HepG2 (cell line): ENCODE data around the gene CCDC124. TPM values are rescaled to one million over a fixed set of nuclear protein-coding genes. Genes with fewer than 3 reads are reported as not detected.

Experiments used
- ATAC-seq: fragments of 200-7000 bp; cut with Tn5 transposase; 3 replicates; pipeline ENCODE4 v1.9.1; 2020; ENCODE audit warnings: mild to moderate bottlenecking, moderate library complexity
- BruUV-seq: library from RNA; stranded (reverse); fragments of 400-500 nt; replicated peaks from 2 replicates; lab custom pipeline; 2021; lab: Mats Ljungman, UMichigan
- CTCF ChIA-PET: fragments of 300-600 bp; formaldehyde crosslinking; extraction: SDS; loops from one replicate; lab custom pipeline; 2021; ENCODE audit warnings: low total read pairs, inconsistent platforms, low intra/inter-chr PET ratio; lab: Yijun Ruan, JAX
- POLR2A ChIA-PET: fragments of 350-600 bp; sonication (Branson Sonifier 250); formaldehyde crosslinking; loops from one replicate; lab custom pipeline; 2020; ENCODE audit warnings: antibody characterized with exemption, inconsistent platforms; lab: Yijun Ruan, JAX
- DNase-seq: peaks from one replicate; pipeline ENCODE4 v3.0.0-alpha.2; 2015; ENCODE audit warnings: low spot score
- FAIRE-seq: peaks from 3 replicates; lab custom pipeline; 2011; peaks lifted over from hg19 to GRCh38; lab: Jason Lieb, UNC
- H2AFZ ChIP-seq: one replicate; pipeline ENCODE4 v1.6.1; 2011; ENCODE audit warnings: low read length, inconsistent platforms
- H3K27ac ChIP-seq: fragments of 300-600 bp; 3 replicates; pipeline ENCODE4 v1.8.0; 2011; ENCODE audit warnings: mixed run types, mild to moderate bottlenecking, mixed read lengths, low read length, inconsistent platforms; ENCODE audit not compliant: insufficient read depth; ENCODE audit errors: extremely low read length
- H3K27me3 ChIP-seq, 2 experiments: fragments of 200-600 bp in 1 of 2; 2 replicates in 1 of 2; 3 replicates in 1 of 2; pipeline versions ENCODE4 v1.6.0 to v1.8.0; 2011; ENCODE audit warnings: low read length in 2 of 2, mild to moderate bottlenecking in 2 of 2, moderate library complexity in 2 of 2, inconsistent platforms in 1 of 2; ENCODE audit not compliant: insufficient read depth in 2 of 2, control insufficient read depth in 1 of 2
- H3K36me3 ChIP-seq, 2 experiments: fragments of 200-600 bp in 1 of 2; replicated peaks in 1 of 2; 2 replicates in 1 of 2; 3 replicates in 1 of 2; pipeline versions ENCODE4 v1.5.1 to v1.8.0; 2011; ENCODE audit warnings: low read length in 2 of 2, inconsistent platforms in 1 of 2; ENCODE audit not compliant: insufficient read depth in 2 of 2, control insufficient read depth in 1 of 2
- H3K4me1 ChIP-seq: 2 replicates; pipeline ENCODE4 v1.5.1; 2012; ENCODE audit warnings: low read length, inconsistent platforms; ENCODE audit not compliant: insufficient read depth
- H3K4me2 ChIP-seq: 2 replicates; pipeline ENCODE4 v1.6.0; 2011; ENCODE audit warnings: low read depth, low read length, inconsistent platforms
- H3K4me3 ChIP-seq, 3 experiments: fragments of 200-600 bp in 1 of 3; sonication (generic), shearing (Covaris generic) in 1 of 3; replicated peaks in 1 of 3; 2 replicates each; pipeline ENCODE4 v1.5.1; 2011 to 2016; ENCODE audit warnings: low read length in 3 of 3, inconsistent platforms in 2 of 3, low read depth in 2 of 3, mild to moderate bottlenecking in 2 of 3, control low read depth in 1 of 3, mixed read lengths in 1 of 3; ENCODE audit not compliant: insufficient read depth in 1 of 3
- H3K79me2 ChIP-seq: one replicate; pipeline ENCODE4 v1.6.1; 2011; ENCODE audit warnings: low read length, inconsistent platforms; ENCODE audit not compliant: insufficient read depth
- H3K9ac ChIP-seq: 2 replicates; pipeline ENCODE4 v1.6.0; 2011; ENCODE audit warnings: mild to moderate bottlenecking, low read depth, low read length, inconsistent platforms; ENCODE audit not compliant: insufficient read depth
- H3K9me3 ChIP-seq: 2 replicates; pipeline ENCODE4 v1.5.1; 2012; ENCODE audit warnings: mild to moderate bottlenecking, low read length
- H4K20me1 ChIP-seq: 2 replicates; pipeline ENCODE4 v1.6.0; 2011; ENCODE audit warnings: inconsistent platforms, mild to moderate bottlenecking, low read length, moderate library complexity; ENCODE audit not compliant: insufficient read depth
- AHR ChIP-seq: IDR thresholded peaks from 2 replicates; pipeline ENCODE4 v1.6.1; 2018; ENCODE audit warnings: missing genetic modification reagents, missing compliant biosample characterization
- CREB1 ChIP-seq, 2 experiments: fragments of 450-650 bp in 1 of 2; IDR thresholded peaks; 2 replicates each; pipeline ENCODE4 v1.6.1; 2016 to 2017; ENCODE audit warnings: control low read depth in 1 of 2, mild to moderate bottlenecking in 1 of 2, missing compliant biosample characterization in 1 of 2, missing genetic modification characterization in 1 of 2
- FIP1L1 ChIP-seq: fragments of 200-400 bp; formaldehyde crosslinking; IDR thresholded peaks from 2 replicates; pipeline ENCODE4 v1.6.1; 2018; ENCODE audit warnings: low read depth, mild to moderate bottlenecking, low read length, moderate library complexity, borderline replicate concordance; ENCODE audit not compliant: insufficient read depth
- ZNF207 ChIP-seq: fragments of 450-650 bp; IDR thresholded peaks from 2 replicates; pipeline ENCODE4 v1.6.1; 2016; ENCODE audit warnings: antibody characterized with exemption, borderline replicate concordance
- WGBS: methylation state at CpG from one replicate; pipeline ENCODE4 v1.1.6; 2017; ENCODE audit warnings: low lambda C conversion rate; 5-methylcytosine and 5-hydroxymethylcytosine counted together
- in situ Hi-C: cut with HindIII; loops from 2 replicates; pipeline ENCODE4 v1.10.0; 2017; ENCODE audit warnings: low pct_unique_long_range_greater_than_20kb; ENCODE audit not compliant: extremely low pct_ligation_motif_present
- intact Hi-C: fragments of 100-400 bp; cut with micrococcal nuclease; formaldehyde crosslinking; loops from one replicate; pipeline ENCODE4 v1.10.0; 2022; ENCODE audit not compliant: unreplicated experiment
- polyA plus RNA-seq, 8 experiments: library from polyadenylated mRNA; depleted of rRNA in 3 of 8; stranded (reverse) in 7 of 8; unstranded in 1 of 8; fragments of >200 nt; fragmentation: Illumina TruSeq in 4 of 8; extraction: Trizol in 4 of 8; gene quantifications; 2 replicates each; pipeline versions ENCODE4 v1.2.1 to v1.2.3, GENCODE V29; 2011 to 2016; ENCODE audit warnings: low read depth in 4 of 8, missing spikeins in 1 of 8, mixed read lengths in 1 of 8; ENCODE audit not compliant: insufficient read depth in 1 of 8
- total RNA-seq, 5 experiments: library from RNA; depleted of rRNA; stranded (reverse); fragments of >200 nt; fragmentation: Illumina TruSeq; extraction: Trizol; gene quantifications; 2 replicates each; pipeline ENCODE4 v1.2.3, GENCODE V29; 2016; ENCODE audit warnings: low read depth in 1 of 5

Gene CCDC124
- total and polyA plus RNA-seq, 2 of the 13 experiments (the other 11 are each of a cell fraction or from before 2014, with no cell fraction given), result 14.9 to 20.3 TPM

GRCh38 chr19:17981611-17982010 lies 48.8 kb downstream of the CCDC124 start:
- BruUV-seq, result no TSS peak
- Histone ChIP-seq H3K36me3 (no peaks in the 10 kb centered on the region), H3K9ac (no peak overlapping the region), H4K20me1 (no peaks in the 10 kb centered on the region), H2AFZ (no peak overlapping the region), H3K27me3 (peaks cover 2 to 42% of the 10 kb centered on the region in 2 experiments; a peak in 3 of 5 replicates), H3K79me2 (no peaks in the 10 kb centered on the region), H3K27ac (no peak overlapping the region), H3K9me3 (no peaks in the 10 kb centered on the region), H3K4me1 (no peaks in the 10 kb centered on the region), H3K4me3 (no peak overlapping the region), H3K4me2 (no peak overlapping the region)
- no peak for DNase-seq
- TF ChIP-seq FIP1L1, result no peak
- peak; percentile 75 for TF ChIP-seq CREB1 (IDR thresholded peaks at IDR 0.05)
- no peak for TF ChIP-seq CREB1 (CRISPR knock-in tag; IDR thresholded peaks at IDR 0.05)
- ChIA-PET CTCF (no interaction called here), POLR2A (no interaction called here)
- in situ Hi-C loops (no loop called here), intact Hi-C loops (no loop called here)
- no peak for ATAC-seq
- WGBS, result 80% methylated on average over 29 of the region's 38 CpGs
- no peak for FAIRE-seq

DNA sequence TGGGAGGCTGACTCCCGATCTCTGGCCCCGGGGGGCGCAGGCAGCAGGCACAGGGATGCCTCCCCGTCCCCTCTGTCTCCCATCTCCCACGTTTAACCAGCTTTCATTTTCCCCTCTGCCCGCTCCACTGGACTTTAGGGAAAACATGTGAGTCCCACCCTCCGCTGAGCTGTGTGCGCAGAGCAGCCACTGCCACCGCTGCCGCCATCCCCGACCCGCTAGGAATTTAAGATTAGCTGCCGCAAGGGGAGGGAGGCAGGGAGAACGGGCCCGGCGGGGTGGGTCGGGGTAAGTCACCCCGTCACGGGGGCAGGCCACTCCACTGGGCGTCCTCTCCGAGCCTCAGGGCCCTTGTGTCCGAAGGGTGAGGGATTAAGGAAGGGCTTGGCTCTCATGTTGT lies 49.6 kb downstream of the CCDC124 start:
- no peak overlapping the region for H3K4me3 ChIP-seq
- no peaks in the 10 kb centered on the region for H3K36me3 ChIP-seq
- in situ Hi-C loops, result no loop called here
- ChIA-PET CTCF (no interaction called here), POLR2A (no interaction called here)
- DNase-seq, result no peak
- no peak for FAIRE-seq
- TF ChIP-seq AHR (CRISPR knock-in tag) (no peak), ZNF207 (no peak)
- no peaks in the 10 kb centered on the region for H3K9me3 ChIP-seq
- H3K27ac ChIP-seq, result no peak overlapping the region
- H3K79me2 ChIP-seq, result no peaks in the 10 kb centered on the region
- intact Hi-C loops, result no loop called here
- ATAC-seq, result no peak; the same call in 1 of the 3 replicates
- no peaks in the 10 kb centered on the region for H4K20me1 ChIP-seq
- no peak overlapping the region for H3K9ac ChIP-seq
- no peak overlapping the region for H2AFZ ChIP-seq
- BruUV-seq, result no TSS peak
- no peaks in the 10 kb centered on the region for H3K4me1 ChIP-seq
- H3K4me2 ChIP-seq, result no peak overlapping the region
- 44% methylated on average over 12 of the region's 22 CpGs for WGBS
- peaks cover 2 to 37% of the 10 kb centered on the region in 2 experiments; a peak in 3 of 5 replicates for H3K27me3 ChIP-seq
